Measurements from ENCODE around the gene ASB14.

The ASB14 gene

GRCh38 chr3:57288403-57288802 lies 4.1 kb downstream of the ASB14 start:
- H3K9me3 ChIP-seq (ENCODE audit: control insufficient read depth, insufficient read depth, low read depth, low read length), result no peaks in the 10 kb centered on the region
- TF ChIP-seq ZNF610 (tag by site-specific recombination; IDR thresholded peaks at IDR 0.05; ENCODE audit: borderline replicate concordance) (no peak), ZNF560 (tag by site-specific recombination; IDR thresholded peaks at IDR 0.05; ENCODE audit: borderline replicate concordance) (no peak), ZNF624 (tag by site-specific recombination; IDR thresholded peaks at IDR 0.05) (no peak), ZNF112 (tag by site-specific recombination; IDR thresholded peaks at IDR 0.05) (no peak), ZBTB1 (tag by site-specific recombination; IDR thresholded peaks at IDR 0.05) (no peak), ZNF169 (tag by site-specific recombination; IDR thresholded peaks at IDR 0.05) (no peak), ZNF174 (tag by site-specific recombination; IDR thresholded peaks at IDR 0.05) (no peak)
- TF ChIP-seq, protein P1, sequence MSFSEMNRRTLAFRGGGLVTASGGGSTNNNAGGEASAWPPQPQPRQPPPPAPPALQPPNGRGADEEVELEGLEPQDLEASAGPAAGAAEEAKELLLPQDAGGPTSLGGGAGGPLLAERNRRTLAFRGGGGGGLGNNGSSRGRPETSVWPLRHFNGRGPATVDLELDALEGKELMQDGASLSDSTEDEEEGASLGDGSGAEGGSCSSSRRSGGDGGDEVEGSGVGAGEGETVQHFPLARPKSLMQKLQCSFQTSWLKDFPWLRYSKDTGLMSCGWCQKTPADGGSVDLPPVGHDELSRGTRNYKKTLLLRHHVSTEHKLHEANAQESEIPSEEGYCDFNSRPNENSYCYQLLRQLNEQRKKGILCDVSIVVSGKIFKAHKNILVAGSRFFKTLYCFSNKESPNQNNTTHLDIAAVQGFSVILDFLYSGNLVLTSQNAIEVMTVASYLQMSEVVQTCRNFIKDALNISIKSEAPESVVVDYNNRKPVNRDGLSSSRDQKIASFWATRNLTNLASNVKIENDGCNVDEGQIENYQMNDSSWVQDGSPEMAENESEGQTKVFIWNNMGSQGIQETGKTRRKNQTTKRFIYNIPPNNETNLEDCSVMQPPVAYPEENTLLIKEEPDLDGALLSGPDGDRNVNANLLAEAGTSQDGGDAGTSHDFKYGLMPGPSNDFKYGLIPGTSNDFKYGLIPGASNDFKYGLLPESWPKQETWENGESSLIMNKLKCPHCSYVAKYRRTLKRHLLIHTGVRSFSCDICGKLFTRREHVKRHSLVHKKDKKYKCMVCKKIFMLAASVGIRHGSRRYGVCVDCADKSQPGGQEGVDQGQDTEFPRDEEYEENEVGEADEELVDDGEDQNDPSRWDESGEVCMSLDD (tag by site-specific recombination; IDR thresholded peaks at IDR 0.05), result no peak
- TF ChIP-seq, protein P2, sequence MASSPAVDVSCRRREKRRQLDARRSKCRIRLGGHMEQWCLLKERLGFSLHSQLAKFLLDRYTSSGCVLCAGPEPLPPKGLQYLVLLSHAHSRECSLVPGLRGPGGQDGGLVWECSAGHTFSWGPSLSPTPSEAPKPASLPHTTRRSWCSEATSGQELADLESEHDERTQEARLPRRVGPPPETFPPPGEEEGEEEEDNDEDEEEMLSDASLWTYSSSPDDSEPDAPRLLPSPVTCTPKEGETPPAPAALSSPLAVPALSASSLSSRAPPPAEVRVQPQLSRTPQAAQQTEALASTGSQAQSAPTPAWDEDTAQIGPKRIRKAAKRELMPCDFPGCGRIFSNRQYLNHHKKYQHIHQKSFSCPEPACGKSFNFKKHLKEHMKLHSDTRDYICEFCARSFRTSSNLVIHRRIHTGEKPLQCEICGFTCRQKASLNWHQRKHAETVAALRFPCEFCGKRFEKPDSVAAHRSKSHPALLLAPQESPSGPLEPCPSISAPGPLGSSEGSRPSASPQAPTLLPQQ (tag by site-specific recombination; IDR thresholded peaks at IDR 0.05), result no peak
- no peak overlapping the region for H3K4me3 ChIP-seq (ENCODE audit: low read depth, low read length)
- ChIA-PET POLR2A (no interaction called here), CTCF (no interaction called here)
- H3K36me3 ChIP-seq (ENCODE audit: control insufficient read depth in 2 of 2, insufficient read depth in 1 of 2, low read length in 2 of 2), result no peaks in the 10 kb centered on the region
- no peaks in the 10 kb centered on the region for H3K4me1 ChIP-seq (ENCODE audit: control insufficient read depth, insufficient read depth, low read length)
- no peak overlapping the region for H3K27ac ChIP-seq (ENCODE audit: extremely low read depth, low read depth, low read length)

- Histone ChIP-seq H3K27ac (ENCODE audit: extremely low read depth, low read depth, low read length) (no peak overlapping the region), H3K4me1 (ENCODE audit: control insufficient read depth, insufficient read depth, low read length) (no peaks in the 10 kb centered on the region), H3K9me3 (ENCODE audit: control insufficient read depth, insufficient read depth, low read depth, low read length) (no peaks in the 10 kb centered on the region), H3K36me3 (ENCODE audit: control insufficient read depth in 2 of 2, insufficient read depth in 1 of 2, low read length in 2 of 2) (no peaks in the 10 kb centered on the region), H3K4me3 (ENCODE audit: low read depth, low read length) (no peak overlapping the region)
- CTCF ChIA-PET, result interaction anchor here (0.5 kb wide), 1 partner anchor 59 kb away, joined by 3 read pairs; no protein-coding TSS in a partner anchor
- TF ChIP-seq, protein P3, sequence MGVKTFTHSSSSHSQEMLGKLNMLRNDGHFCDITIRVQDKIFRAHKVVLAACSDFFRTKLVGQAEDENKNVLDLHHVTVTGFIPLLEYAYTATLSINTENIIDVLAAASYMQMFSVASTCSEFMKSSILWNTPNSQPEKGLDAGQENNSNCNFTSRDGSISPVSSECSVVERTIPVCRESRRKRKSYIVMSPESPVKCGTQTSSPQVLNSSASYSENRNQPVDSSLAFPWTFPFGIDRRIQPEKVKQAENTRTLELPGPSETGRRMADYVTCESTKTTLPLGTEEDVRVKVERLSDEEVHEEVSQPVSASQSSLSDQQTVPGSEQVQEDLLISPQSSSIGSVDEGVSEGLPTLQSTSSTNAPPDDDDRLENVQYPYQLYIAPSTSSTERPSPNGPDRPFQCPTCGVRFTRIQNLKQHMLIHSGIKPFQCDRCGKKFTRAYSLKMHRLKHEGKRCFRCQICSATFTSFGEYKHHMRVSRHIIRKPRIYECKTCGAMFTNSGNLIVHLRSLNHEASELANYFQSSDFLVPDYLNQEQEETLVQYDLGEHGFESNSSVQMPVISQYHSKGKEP (tag by site-specific recombination; IDR thresholded peaks at IDR 0.05), result no peak
- TF ChIP-seq ZNF707 (tag by site-specific recombination; IDR thresholded peaks at IDR 0.05), result no peak
- TF ChIP-seq, protein P4, sequence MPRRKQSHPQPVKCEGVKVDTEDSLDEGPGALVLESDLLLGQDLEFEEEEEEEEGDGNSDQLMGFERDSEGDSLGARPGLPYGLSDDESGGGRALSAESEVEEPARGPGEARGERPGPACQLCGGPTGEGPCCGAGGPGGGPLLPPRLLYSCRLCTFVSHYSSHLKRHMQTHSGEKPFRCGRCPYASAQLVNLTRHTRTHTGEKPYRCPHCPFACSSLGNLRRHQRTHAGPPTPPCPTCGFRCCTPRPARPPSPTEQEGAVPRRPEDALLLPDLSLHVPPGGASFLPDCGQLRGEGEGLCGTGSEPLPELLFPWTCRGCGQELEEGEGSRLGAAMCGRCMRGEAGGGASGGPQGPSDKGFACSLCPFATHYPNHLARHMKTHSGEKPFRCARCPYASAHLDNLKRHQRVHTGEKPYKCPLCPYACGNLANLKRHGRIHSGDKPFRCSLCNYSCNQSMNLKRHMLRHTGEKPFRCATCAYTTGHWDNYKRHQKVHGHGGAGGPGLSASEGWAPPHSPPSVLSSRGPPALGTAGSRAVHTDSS (tag by site-specific recombination; IDR thresholded peaks at IDR 0.05), result no peak
- no peak for TF ChIP-seq ZNF221 (tag by site-specific recombination; IDR thresholded peaks at IDR 0.05; ENCODE audit: borderline replicate concordance)
- POLR2A ChIA-PET, result no interaction called here
Measured at GRCh38 chr3:57287205-57287604, 5.3 kb downstream of the ASB14 start.

- no peaks in the 10 kb centered on the region for H3K9me3 ChIP-seq (ENCODE audit: control insufficient read depth, insufficient read depth, low read depth, low read length)
- H3K4me1 ChIP-seq (ENCODE audit: control insufficient read depth, insufficient read depth, low read length), result no peaks in the 10 kb centered on the region
- peaks cover 0 to 4% of the 10 kb centered on the region in 2 experiments; a peak in 2 of 3 replicates for H3K36me3 ChIP-seq (ENCODE audit: control insufficient read depth in 2 of 2, insufficient read depth in 1 of 2, low read length in 2 of 2)
- ChIA-PET CTCF (no interaction called here), POLR2A (no interaction called here)
- H3K4me3 ChIP-seq (ENCODE audit: low read depth, low read length), result no peak overlapping the region
- no peak overlapping the region for H3K27ac ChIP-seq (ENCODE audit: extremely low read depth, low read depth, low read length)
- TF ChIP-seq ZNF16 (tag by site-specific recombination; IDR thresholded peaks at IDR 0.05; ENCODE audit: low read depth), result no peak
- TF ChIP-seq SCRT1 (tag by site-specific recombination; IDR thresholded peaks at IDR 0.05; ENCODE audit: borderline replicate concordance), result no peak
- TF ChIP-seq ZBTB20 (tag by site-specific recombination; IDR thresholded peaks at IDR 0.05), result no peak
- TF ChIP-seq IKZF3 (tag by site-specific recombination; IDR thresholded peaks at IDR 0.05), result no peak
- TF ChIP-seq ZNF473 (tag by site-specific recombination; IDR thresholded peaks at IDR 0.05), result no peak
- no peak for TF ChIP-seq ZNF555 (tag by site-specific recombination; conservative IDR thresholded peaks at IDR 0.05)
- no peak for TF ChIP-seq REST (tag by site-specific recombination; IDR thresholded peaks at IDR 0.05)
- TF ChIP-seq ZNF791 (tag by site-specific recombination; IDR thresholded peaks at IDR 0.05), result no peak
- no peak for TF ChIP-seq BCL11A (tag by site-specific recombination; IDR thresholded peaks at IDR 0.05; ENCODE audit: low read depth)
Measured at GRCh38 chr3:57283334-57283733, 9.2 kb downstream of the ASB14 start.

Measured in HEK293 (cell line).